Kidney epithelial cell (primary cell): Measurements from ENCODE around the gene SPEM2. TPM values are rescaled to one million over a fixed set of nuclear protein-coding genes. Genes with fewer than 3 reads are reported as not detected.

Source experiments
- DNase-seq: peaks from one replicate; pipeline ENCODE4 v3.0.0-alpha.2; 2010; ENCODE audit warnings: low read depth
- H3K27me3 ChIP-seq: 2 replicates; pipeline ENCODE4 v1.6.0; 2011; ENCODE audit warnings: low read length; ENCODE audit not compliant: control insufficient read depth, insufficient read depth
- H3K36me3 ChIP-seq: 2 replicates; pipeline ENCODE4 v1.5.1; 2011; ENCODE audit warnings: low read length; ENCODE audit not compliant: control insufficient read depth, insufficient read depth
- H3K4me3 ChIP-seq: 2 replicates; pipeline ENCODE4 v1.5.1; 2011; ENCODE audit warnings: low read depth, mild to moderate bottlenecking, control low read depth, low read length
- total RNA-seq: library from RNA; depleted of rRNA; stranded (reverse); fragments of >200 nt; gene quantifications from 2 replicates; pipeline ENCODE4 v1.2.3, GENCODE V29; 2015
- TF ChIP-seq, protein P1 (sequence below): IDR thresholded peaks from 2 replicates; pipeline ENCODE4 v1.5.1; 2011; ENCODE audit warnings: mild to moderate bottlenecking, moderate library complexity, low read length, control low read depth, inconsistent platforms; ENCODE audit not compliant: insufficient read depth, poor library complexity, severe bottlenecking

Gene SPEM2
- total RNA-seq, 1 donor from 2014 or later = not detected

DNA sequence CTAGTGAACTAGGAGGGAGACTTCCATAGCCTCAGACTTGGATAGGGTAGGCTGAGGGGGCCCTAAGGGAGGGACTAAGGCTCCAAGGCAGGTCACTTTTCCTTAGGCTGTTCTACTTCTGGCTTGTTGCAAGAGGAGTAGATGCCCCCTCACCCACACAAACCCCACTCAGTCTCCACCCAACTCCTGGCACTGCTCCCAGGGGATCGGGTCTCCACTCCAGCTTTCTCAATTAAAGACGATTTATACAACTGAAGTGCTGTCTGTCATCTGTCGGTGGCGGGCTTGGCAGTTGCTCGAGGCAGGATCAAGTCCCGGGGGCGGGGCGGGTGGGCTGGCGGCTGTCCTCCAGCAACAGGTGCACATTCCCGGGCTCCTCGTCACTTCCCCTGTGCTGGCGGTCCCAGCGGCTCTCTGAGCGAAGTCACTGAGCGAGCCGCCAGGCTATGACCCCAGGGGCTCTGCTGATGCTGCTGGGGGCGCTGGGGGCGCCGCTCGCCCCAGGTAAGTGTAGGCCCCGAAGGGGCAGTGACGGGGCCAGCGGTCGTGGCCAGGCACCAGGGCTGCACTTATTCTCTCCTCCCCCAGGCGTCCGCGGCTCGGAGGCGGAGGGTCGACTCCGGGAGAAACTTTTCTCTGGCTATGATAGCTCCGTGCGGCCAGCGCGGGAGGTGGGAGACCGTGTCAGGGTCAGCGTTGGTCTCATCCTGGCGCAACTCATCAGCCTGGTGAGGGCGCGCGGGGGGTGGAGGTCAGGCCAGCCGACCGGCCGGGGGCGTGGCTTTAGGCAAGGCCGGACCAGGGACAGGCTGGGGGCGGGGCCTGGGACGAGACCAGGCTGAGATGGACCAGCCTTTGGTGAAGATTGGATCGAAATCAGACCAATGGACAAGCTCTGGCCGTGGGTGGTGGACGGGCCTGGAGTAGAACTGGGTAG lies 19.5 kb downstream of the SPEM2 start, which contains the start of gene CHRNB1:
Gene CHRNB1, plus strand, starts transcription at position 380 of the 937 bp plus-strand sequence. Its CDS starts 67 bp downstream, at position 447.
- Histone ChIP-seq H3K4me3 (peak within 1 kb of the TSS; percentile 48), H3K36me3 (no peaks in the 10 kb centered on the region), H3K27me3 (no peaks in the 10 kb centered on the region)
- DNase-seq = no peak
- TF ChIP-seq, protein P1, sequence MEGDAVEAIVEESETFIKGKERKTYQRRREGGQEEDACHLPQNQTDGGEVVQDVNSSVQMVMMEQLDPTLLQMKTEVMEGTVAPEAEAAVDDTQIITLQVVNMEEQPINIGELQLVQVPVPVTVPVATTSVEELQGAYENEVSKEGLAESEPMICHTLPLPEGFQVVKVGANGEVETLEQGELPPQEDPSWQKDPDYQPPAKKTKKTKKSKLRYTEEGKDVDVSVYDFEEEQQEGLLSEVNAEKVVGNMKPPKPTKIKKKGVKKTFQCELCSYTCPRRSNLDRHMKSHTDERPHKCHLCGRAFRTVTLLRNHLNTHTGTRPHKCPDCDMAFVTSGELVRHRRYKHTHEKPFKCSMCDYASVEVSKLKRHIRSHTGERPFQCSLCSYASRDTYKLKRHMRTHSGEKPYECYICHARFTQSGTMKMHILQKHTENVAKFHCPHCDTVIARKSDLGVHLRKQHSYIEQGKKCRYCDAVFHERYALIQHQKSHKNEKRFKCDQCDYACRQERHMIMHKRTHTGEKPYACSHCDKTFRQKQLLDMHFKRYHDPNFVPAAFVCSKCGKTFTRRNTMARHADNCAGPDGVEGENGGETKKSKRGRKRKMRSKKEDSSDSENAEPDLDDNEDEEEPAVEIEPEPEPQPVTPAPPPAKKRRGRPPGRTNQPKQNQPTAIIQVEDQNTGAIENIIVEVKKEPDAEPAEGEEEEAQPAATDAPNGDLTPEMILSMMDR = no peak

DNA sequence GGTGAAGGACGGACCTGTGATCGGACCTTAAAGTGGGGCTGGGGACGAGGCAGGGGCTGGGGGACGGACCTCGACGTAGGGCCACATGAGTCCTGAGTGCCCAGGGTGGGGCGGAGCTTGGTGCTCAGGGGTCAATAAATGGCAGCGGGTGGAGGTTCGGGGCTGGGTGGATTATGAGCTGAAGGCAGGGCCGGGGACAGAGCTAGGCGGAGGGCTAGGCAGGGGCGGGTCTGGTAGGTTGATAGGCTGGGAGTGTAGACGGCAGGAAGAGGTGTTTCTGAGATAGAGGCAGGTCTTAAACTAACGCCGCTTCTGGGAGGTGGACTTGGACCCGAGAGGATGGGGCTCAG lies 20.2 kb downstream of the SPEM2 start:
- Histone ChIP-seq H3K27me3 (no peaks in the 10 kb centered on the region), H3K4me3 (peak overlapping the region; percentile 48), H3K36me3 (no peaks in the 10 kb centered on the region)
- TF ChIP-seq, protein P1 = no peak
- no peak for DNase-seq

DNA sequence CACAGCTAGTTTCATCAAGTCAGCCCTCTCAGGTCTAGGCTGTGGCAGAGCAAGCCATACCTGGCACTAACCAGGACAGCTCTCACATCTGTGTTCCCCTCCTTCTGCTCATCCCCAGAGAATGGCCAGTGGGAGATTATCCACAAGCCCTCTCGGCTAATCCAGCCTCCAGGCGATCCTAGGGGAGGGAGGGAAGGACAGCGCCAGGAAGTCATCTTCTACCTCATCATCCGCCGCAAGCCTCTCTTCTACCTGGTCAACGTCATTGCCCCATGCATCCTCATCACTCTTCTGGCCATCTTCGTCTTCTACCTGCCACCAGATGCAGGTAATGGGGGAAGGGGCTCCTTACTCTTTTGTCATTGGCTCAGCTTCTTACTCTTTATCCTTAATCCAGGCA lies 23.0 kb downstream of the SPEM2 start:
- Histone ChIP-seq H3K4me3 (no peak overlapping the region), H3K36me3 (peaks cover 1% of the 10 kb centered on the region), H3K27me3 (no peaks in the 10 kb centered on the region)
- TF ChIP-seq, protein P1 = no peak
- DNase-seq = no peak

DNA sequence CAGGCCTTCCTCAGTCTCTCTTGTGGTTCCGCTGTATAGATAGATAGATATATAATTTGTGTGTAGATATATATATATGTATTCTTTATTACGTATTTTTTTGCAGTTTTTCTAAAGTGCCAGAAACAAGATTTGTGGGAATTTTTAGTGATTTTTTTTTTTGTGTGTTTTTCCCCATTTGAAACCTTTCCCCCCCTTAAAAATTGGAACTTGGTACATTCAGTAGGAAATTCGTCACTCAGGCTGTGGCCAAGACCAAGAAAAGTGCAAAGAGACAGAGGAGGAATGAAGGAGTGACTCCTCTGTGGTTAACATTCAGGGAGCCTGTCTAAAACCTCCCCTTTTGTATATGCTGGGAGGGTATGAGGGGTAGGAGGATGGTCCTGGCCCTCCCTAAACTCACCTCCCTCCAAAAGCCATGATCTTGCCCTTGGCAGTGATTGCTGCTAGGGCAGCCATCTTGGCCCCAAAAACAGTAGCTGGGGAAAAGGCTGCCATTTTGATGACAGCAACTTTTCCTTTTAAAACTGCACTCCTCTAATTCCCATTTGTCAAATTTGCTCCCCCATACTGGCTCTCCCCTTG lies 34.6 kb downstream of the SPEM2 start:
- TF ChIP-seq, protein P1 = no peak
- no peak for DNase-seq
- H3K36me3 ChIP-seq = peaks cover 2% of the 10 kb centered on the region
- no peaks in the 10 kb centered on the region for H3K27me3 ChIP-seq
- no peak overlapping the region for H3K4me3 ChIP-seq

DNA sequence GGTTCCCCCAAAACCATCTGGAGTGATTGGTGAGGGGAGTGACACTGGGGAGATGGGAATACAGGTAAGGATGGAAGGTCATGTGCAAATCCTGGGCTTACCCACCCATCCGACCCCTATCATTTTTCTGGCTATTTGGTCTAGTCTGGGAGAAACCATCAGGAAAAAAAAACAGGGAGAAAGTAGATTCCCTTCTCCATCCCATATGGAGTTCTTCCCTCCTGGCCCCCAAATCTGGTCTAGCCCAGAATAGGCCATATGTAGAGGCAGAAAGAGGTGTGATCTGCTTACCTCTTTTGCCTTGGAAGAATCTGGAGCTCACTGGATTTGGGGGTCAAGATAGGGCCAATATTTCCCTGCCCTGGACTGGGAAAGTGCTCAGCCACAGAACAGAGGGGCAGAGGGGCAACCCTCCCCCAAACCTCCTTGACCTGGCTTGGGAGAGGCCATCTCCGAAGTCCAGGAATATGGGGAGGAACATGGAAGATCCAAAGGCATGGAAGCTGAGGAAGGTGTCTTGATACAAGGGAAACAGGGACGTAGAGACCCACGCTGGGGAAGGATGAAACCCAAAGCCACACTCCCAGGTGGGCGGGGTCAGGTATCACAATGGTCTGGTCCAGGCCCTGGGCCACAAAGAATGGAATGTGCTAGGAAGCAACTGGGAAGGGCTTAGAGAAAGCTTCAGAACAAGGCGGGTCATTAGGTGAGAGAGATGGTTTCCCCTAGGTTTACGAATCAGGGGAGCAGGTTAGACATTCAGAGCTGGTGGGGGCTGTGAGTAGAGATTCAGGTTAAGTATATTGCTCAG lies 35.6 kb downstream of the SPEM2 start:
- TF ChIP-seq, protein P1 = no peak
- Histone ChIP-seq H3K4me3 (no peak overlapping the region), H3K27me3 (no peaks in the 10 kb centered on the region), H3K36me3 (peaks cover 3% of the 10 kb centered on the region)
- no peak for DNase-seq
